NT2/D1 (cell line): Measurements from ENCODE around the gene MCM7.

Experiments used
- SUZ12 ChIP-seq: IDR thresholded peaks from 2 replicates; pipeline ENCODE4 v1.6.1; 2011; ENCODE audit not compliant: insufficient read length, insufficient read depth; ENCODE audit errors: extremely low read depth
- YY1 ChIP-seq: IDR thresholded peaks from 2 replicates; pipeline ENCODE4 v1.6.1; 2011; ENCODE audit not compliant: insufficient read length, insufficient read depth
- ZNF274 ChIP-seq: IDR thresholded peaks from 2 replicates; pipeline ENCODE4 v1.6.1; 2011; ENCODE audit warnings: mild to moderate bottlenecking, low read depth, low read length

- TF ChIP-seq YY1: no peak
- TF ChIP-seq ZNF274: no peak
- no peak for TF ChIP-seq SUZ12
These were observed 6.0 kb upstream of the MCM7 start for GRCh38 chr7:100107125-100107737.
